NCI-H1092 treated with DMSO at 0.1 percent for 48 hours (cell line): ENCODE measurements around the gene LXN.
"Not testable (repeated sequence)": the region's sequence is repeated elsewhere in the genome, so short reads cannot be mapped to it uniquely, and the experiment has no call there.

Experiments used
- DNase-seq: peaks from one replicate; lab custom pipeline; 2025; lab: John Stamatoyannopoulos, UW

Gene LXN

GRCh38 chr3:158672215-158673176 is at the start of gene LXN:
Gene LXN, minus strand, starts transcription at chr3:158672648. Its CDS starts 170 bp downstream, at chr3:158672478.
- no peak for DNase-seq

GRCh38 chr3:158722108-158722507 is 49.7 kb upstream of the LXN start:
- DNase-seq = no peak

GRCh38 chr3:158718490-158719170 is 46.2 kb upstream of the LXN start:
- no peak for DNase-seq

GRCh38 chr3:158717576-158717975 is 45.1 kb upstream of the LXN start:
- DNase-seq = no peak

GRCh38 chr3:158713094-158713499 is 40.6 kb upstream of the LXN start:
- no peak for DNase-seq

- DNase-seq = no peak
These were observed 40.0 kb upstream of the LXN start for GRCh38 chr3:158712443-158712842.

- no peak for DNase-seq
These were observed 39.4 kb upstream of the LXN start for GRCh38 chr3:158711886-158712285.

GRCh38 chr3:158710601-158711000 is 38.2 kb upstream of the LXN start:
- DNase-seq = no peak

- DNase-seq = no peak
These were observed 37.2 kb upstream of the LXN start for GRCh38 chr3:158709666-158710083.

- DNase-seq = no peak
These were observed 31.1 kb upstream of the LXN start for GRCh38 chr3:158703566-158703965.

GRCh38 chr3:158702815-158703481 is 30.5 kb upstream of the LXN start:
- DNase-seq = no peak

- DNase-seq = no peak
These were observed 29.1 kb upstream of the LXN start for GRCh38 chr3:158701420-158702065.

GRCh38 chr3:158700559-158700958 is 28.1 kb upstream of the LXN start:
- no peak for DNase-seq

- no peak for DNase-seq
These were observed 24.2 kb upstream of the LXN start for GRCh38 chr3:158696618-158697017.

GRCh38 chr3:158693866-158694456 is 21.5 kb upstream of the LXN start:
- not testable (repeated sequence) for DNase-seq

GRCh38 chr3:158685159-158685558 is 12.7 kb upstream of the LXN start:
- no peak for DNase-seq

GRCh38 chr3:158683230-158683962 is 10.9 kb upstream of the LXN start:
- DNase-seq = no peak

- DNase-seq = no peak
These were observed 8.4 kb upstream of the LXN start for GRCh38 chr3:158680861-158681260.

- no peak for DNase-seq
These were observed 7.1 kb upstream of the LXN start for GRCh38 chr3:158679547-158680000.

GRCh38 chr3:158678687-158679086 is 6.2 kb upstream of the LXN start:
- no peak for DNase-seq

- DNase-seq = no peak
These were observed 630 bp downstream of the LXN start for GRCh38 chr3:158671821-158672214.
